AG04449 (cell line): ENCODE measurements around the gene RAVER2.

Experiments
- CTCF ChIA-PET: fragments of 350-600 bp; formaldehyde crosslinking; extraction: SDS; loops from one replicate; lab custom pipeline; 2021; ENCODE audit warnings: antibody characterized with exemption; lab: Yijun Ruan, JAX
- POLR2A ChIA-PET: fragments of 400-600, 350-600 bp; formaldehyde crosslinking; extraction: SDS; loops from one replicate; lab custom pipeline; 2020; ENCODE audit warnings: antibody characterized with exemption, inconsistent platforms; lab: Yijun Ruan, JAX
- DNase-seq: peaks from one replicate; pipeline ENCODE4 v3.0.0-alpha.2; 2010; ENCODE audit warnings: low read depth, low spot score
- H3K4me3 ChIP-seq: 2 replicates; pipeline ENCODE4 v1.5.1; 2011; ENCODE audit warnings: low read depth, mild to moderate bottlenecking, control low read depth, low read length
- CTCF ChIP-seq: IDR thresholded peaks from one replicate; pipeline ENCODE4 v1.5.1; 2011; ENCODE audit warnings: mild to moderate bottlenecking, moderate library complexity, low read length, control low read depth, inconsistent platforms; ENCODE audit not compliant: insufficient read depth; ENCODE audit errors: missing control alignments

The RAVER2 gene

GRCh38 chr1:64745181-64745985, 508 bp downstream of the RAVER2 start:
- TF ChIP-seq CTCF = no peak
- no peak for DNase-seq
- ChIA-PET POLR2A (no interaction called here), CTCF (interaction anchor here (1.2 kb wide), 1 partner anchor 11 kb away, joined by 3 read pairs; no protein-coding TSS in a partner anchor)
- H3K4me3 ChIP-seq = peak overlapping the region; percentile 65

DNA sequence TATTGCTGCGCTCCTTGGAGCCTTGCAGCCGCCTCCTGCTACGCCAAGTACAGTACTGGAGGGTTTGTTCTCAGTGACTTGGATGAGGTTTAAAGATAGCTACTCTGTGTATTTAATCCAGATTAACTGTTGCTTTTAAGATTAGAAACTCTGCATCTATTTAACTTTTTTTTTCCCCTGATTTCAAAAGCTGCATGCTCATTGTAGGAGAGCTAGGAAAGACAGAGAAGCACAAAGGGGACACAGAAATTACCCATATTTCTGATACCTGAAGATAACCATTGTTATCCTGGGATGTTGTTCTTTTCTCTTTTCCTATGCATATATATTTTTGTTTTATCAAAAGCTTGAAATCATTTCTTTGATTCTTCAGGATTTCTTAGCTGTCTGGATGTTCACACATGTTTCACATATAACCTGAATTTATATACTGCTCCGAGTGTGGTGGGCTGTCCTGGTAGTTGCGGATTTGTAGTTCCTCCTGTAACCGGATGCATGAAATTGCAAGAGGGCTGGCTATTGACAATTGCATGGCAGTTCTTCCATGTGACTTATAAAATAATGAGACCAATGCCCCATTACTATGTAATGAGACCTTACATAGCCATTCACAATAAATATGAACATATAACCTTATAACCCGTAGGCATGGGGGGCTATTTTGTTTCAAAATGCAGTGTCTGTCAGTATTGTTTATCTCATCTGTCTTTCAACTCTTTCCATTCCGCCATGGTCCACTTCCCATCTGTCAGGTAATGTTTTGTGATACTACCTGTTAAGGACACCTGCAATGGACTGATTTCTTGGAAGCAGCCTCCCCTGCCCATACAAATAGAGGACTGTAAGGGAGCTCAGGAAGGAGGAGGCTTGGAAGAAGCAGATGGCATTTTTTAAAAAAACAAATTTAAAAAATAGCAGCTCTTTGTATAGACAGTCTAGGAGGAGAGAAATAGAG, 1.4 kb downstream of the RAVER2 start:
- peak overlapping the region; percentile 65 for H3K4me3 ChIP-seq
- DNase-seq = no peak
- TF ChIP-seq CTCF = no peak
- ChIA-PET CTCF (interaction anchor here (1.2 kb wide), 1 partner anchor 12 kb away, joined by 3 read pairs; no protein-coding TSS in a partner anchor), POLR2A (no interaction called here)

DNA sequence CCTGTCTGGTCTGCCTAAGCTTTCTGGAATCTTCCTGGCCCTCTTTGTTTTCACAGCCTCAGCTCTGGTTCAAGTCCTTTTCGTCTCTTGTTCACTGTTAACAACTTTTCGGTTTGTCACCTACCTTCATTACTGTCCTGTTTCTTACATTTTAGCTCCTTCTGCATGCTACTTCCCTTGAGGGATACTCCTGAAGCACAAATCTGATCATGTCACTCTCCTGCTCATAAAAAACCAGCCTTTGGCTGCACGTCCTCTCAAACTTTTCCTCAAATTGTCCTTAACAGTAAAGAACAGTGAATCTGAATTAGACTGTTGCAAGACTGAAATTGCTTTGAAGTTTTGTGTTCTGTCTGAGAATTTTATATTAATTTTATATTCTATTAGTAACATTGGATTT, 3.3 kb downstream of the RAVER2 start:
- no peak for TF ChIP-seq CTCF
- POLR2A ChIA-PET = no interaction called here
- CTCF ChIA-PET = no interaction called here
- H3K4me3 ChIP-seq = no peak overlapping the region
- DNase-seq = no peak

- ChIA-PET CTCF (no interaction called here), POLR2A (no interaction called here)
- no peak for DNase-seq
- no peak for TF ChIP-seq CTCF
- no peak overlapping the region for H3K4me3 ChIP-seq
These were observed 3.8 kb downstream of the RAVER2 start for GRCh38 chr1:64748706-64749105.

DNA sequence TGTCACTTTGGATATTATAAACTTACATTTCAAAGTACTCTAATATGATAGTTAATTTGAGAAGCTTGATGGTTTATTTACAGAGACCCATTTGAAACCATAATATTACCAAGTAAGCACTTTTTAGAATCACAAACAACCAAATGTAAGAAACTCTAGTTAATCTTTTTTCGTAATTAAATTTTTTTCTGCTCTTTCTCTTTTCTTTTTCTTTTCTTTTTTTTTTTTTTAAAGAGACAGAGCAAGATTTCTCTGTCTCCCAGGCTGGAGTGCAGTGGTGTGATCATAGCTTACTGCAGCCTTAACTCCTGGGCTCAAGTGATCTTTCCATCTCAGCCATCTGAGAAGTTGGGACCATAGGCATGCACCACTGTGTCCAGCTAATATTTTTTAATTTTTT, 5.2 kb downstream of the RAVER2 start:
- CTCF ChIA-PET = no interaction called here
- no peak overlapping the region for H3K4me3 ChIP-seq
- POLR2A ChIA-PET = no interaction called here
- DNase-seq = no peak
- TF ChIP-seq CTCF = no peak

DNA sequence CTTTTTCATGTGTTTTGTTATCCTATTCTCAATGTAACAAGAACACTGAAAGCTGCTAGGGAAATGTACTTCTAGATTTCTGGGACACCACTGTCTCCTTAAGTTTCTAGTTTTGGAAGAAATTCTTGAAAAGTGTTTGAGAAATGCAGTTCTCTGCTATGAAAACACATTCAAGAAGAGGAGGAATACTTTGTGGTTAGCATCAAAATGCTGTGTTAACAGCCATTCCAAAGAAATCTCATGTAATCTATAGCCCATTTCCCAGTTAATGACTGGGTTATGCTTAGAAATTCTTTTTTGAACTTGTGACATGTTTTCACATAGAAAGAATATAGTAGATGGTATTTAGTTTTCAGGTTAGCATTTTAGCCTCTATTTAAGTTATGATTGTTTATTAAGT, 6.0 kb downstream of the RAVER2 start:
- POLR2A ChIA-PET = no interaction called here
- CTCF ChIA-PET = no interaction called here
- DNase-seq = no peak
- TF ChIP-seq CTCF = no peak
- no peak overlapping the region for H3K4me3 ChIP-seq
